ENCODE measurements around the gene AHCYL2. TPM values are rescaled to one million over a fixed set of nuclear protein-coding genes. Genes with fewer than 3 reads are reported as not detected.

AHCYL2 gene
- 10 to 100 TPM in 11 of 12 donors, not detected in 1; 13.2 to 24.8 (median 16.1) TPM for polyA plus RNA-seq (ENCODE audit: insufficient read length in 12 of 12)
- long read RNA-seq, donor 1, full-length matches to known transcripts, result 9 of 114 reads
- long read RNA-seq, donor 1, partial matches to known transcripts, result 105 of 114 reads
- long read RNA-seq, donor 1, other reads (novel, unspliced or antisense), result 0 of 114 reads
- long read RNA-seq, donor 2, full-length matches to known transcripts, result 5 of 58 reads
- long read RNA-seq, donor 2, partial matches to known transcripts, result 53 of 58 reads
- long read RNA-seq, donor 2, other reads (novel, unspliced or antisense), result 0 of 58 reads
- long read RNA-seq, donor 3, full-length matches to known transcripts, result 1 of 1 reads
- long read RNA-seq, donor 3, partial matches to known transcripts, result 0 of 1 reads
- long read RNA-seq, donor 3, other reads (novel, unspliced or antisense), result 0 of 1 reads
- long read RNA-seq, donor 4, full-length matches to known transcripts, result 1 of 1 reads
- long read RNA-seq, donor 4, partial matches to known transcripts, result 0 of 1 reads
- long read RNA-seq, donor 4, other reads (novel, unspliced or antisense), result 0 of 1 reads
- long read RNA-seq, donor 5, full-length matches to known transcripts, result 6 of 61 reads
- long read RNA-seq, donor 5, partial matches to known transcripts, result 55 of 61 reads
- long read RNA-seq, donor 5, other reads (novel, unspliced or antisense), result 0 of 61 reads
- long read RNA-seq, donor 6, full-length matches to known transcripts, result 2 of 2 reads
- long read RNA-seq, donor 6, partial matches to known transcripts, result 0 of 2 reads
- long read RNA-seq, donor 6, other reads (novel, unspliced or antisense), result 0 of 2 reads
- long read RNA-seq, donor 7, partial matches to known transcripts, result 0 of 1 reads
- long read RNA-seq, donor 7, other reads (novel, unspliced or antisense), result 0 of 1 reads
- long read RNA-seq, donor 8, full-length matches to known transcripts, result 6 of 6 reads
- long read RNA-seq, donor 8, partial matches to known transcripts, result 0 of 6 reads
- long read RNA-seq, donor 8, other reads (novel, unspliced or antisense), result 0 of 6 reads
- long read RNA-seq, donor 9, full-length matches to known transcripts, result 2 of 47 reads
- long read RNA-seq, donor 9, partial matches to known transcripts, result 45 of 47 reads
- long read RNA-seq, donor 9, other reads (novel, unspliced or antisense), result 0 of 47 reads
- long read RNA-seq, donor 10, full-length matches to known transcripts, result 2 of 2 reads
- long read RNA-seq, donor 10, partial matches to known transcripts, result 0 of 2 reads
- long read RNA-seq, donor 10, other reads (novel, unspliced or antisense), result 0 of 2 reads
- long read RNA-seq, donor 11, full-length matches to known transcripts, result 4 of 4 reads
- long read RNA-seq, donor 11, partial matches to known transcripts, result 0 of 4 reads
- long read RNA-seq, donor 11, other reads (novel, unspliced or antisense), result 0 of 4 reads

GRCh38 chr7:129224251-129225205 is at the start of gene AHCYL2:
Gene AHCYL2 (plus strand): TSS chr7:129225030.
- peak; percentile 98 for DNase-seq

GRCh38 chr7:129176916-129177710 is 47.7 kb upstream of the AHCYL2 start:
- DNase-seq, result no peak

- no peak for DNase-seq
Measured at GRCh38 chr7:129184981-129185670, 39.7 kb upstream of the AHCYL2 start.

GRCh38 chr7:129186749-129187260 is 38.0 kb upstream of the AHCYL2 start:
- DNase-seq, result no peak

GRCh38 chr7:129187681-129188371 is 37.0 kb upstream of the AHCYL2 start:
- DNase-seq, result no peak

- DNase-seq, result peak; percentile 88
Measured at GRCh38 chr7:129188372-129188891, 36.4 kb upstream of the AHCYL2 start, which contains the start of gene SMO. Gene SMO (plus strand): TSS chr7:129188633. CDS start chr7:129189152, 519 bp downstream.

- peak; percentile 33 for DNase-seq
Measured at GRCh38 chr7:129188892-129189660, 35.8 kb upstream of the AHCYL2 start.

GRCh38 chr7:129189661-129190310 is 35.0 kb upstream of the AHCYL2 start:
- no peak for DNase-seq

GRCh38 chr7:129191272-129191671 is 33.6 kb upstream of the AHCYL2 start:
- DNase-seq, result no peak

GRCh38 chr7:129193892-129194291 is 30.9 kb upstream of the AHCYL2 start:
- DNase-seq, result no peak

- no peak for DNase-seq
Measured at GRCh38 chr7:129197771-129198170, 27.1 kb upstream of the AHCYL2 start.

GRCh38 chr7:129199406-129199805 is 25.4 kb upstream of the AHCYL2 start:
- no peak for DNase-seq

GRCh38 chr7:129202058-129202777 is 22.6 kb upstream of the AHCYL2 start:
- no peak for DNase-seq

GRCh38 chr7:129203050-129203741 is 21.6 kb upstream of the AHCYL2 start:
- no peak for DNase-seq
